ENCODE results near the gene HOXB7.

HOXB7 gene

GRCh38 chr17:48636177-48637018, 25.6 kb upstream of the HOXB7 start:
- peak; percentile 31 to 46 for DNase-seq (ENCODE audit: low read depth in 2 of 2)

- no peak for DNase-seq (ENCODE audit: low read depth in 2 of 2)
These were observed 23.8 kb upstream of the HOXB7 start for GRCh38 chr17:48634493-48635208.

- no peak for DNase-seq (ENCODE audit: low read depth in 2 of 2)
These were observed 22.5 kb upstream of the HOXB7 start for GRCh38 chr17:48633266-48633677.

GRCh38 chr17:48632579-48633265, 21.9 kb upstream of the HOXB7 start:
- no peak for DNase-seq (ENCODE audit: low read depth in 2 of 2)

- DNase-seq (ENCODE audit: low read depth in 2 of 2), result no peak
These were observed 21.1 kb upstream of the HOXB7 start for GRCh38 chr17:48631693-48632578.

GRCh38 chr17:48630925-48631692, 20.3 kb upstream of the HOXB7 start:
- DNase-seq (ENCODE audit: low read depth in 2 of 2), result no peak

- DNase-seq (ENCODE audit: low read depth in 2 of 2), result no peak
These were observed 19.4 kb upstream of the HOXB7 start for GRCh38 chr17:48630009-48630924.

GRCh38 chr17:48629411-48629759, 18.6 kb upstream of the HOXB7 start:
- DNase-seq (ENCODE audit: low read depth in 2 of 2), result no peak

- DNase-seq (ENCODE audit: low read depth in 2 of 2), result no peak
These were observed 18.0 kb upstream of the HOXB7 start for GRCh38 chr17:48628649-48629410.

GRCh38 chr17:48627623-48628521, 17.1 kb upstream of the HOXB7 start:
- DNase-seq (ENCODE audit: low read depth in 2 of 2), result no peak

GRCh38 chr17:48627118-48627597, 16.3 kb upstream of the HOXB7 start:
- DNase-seq (ENCODE audit: low read depth in 2 of 2), result no peak

- DNase-seq (ENCODE audit: low read depth in 2 of 2), result no peak
These were observed 15.7 kb upstream of the HOXB7 start, which contains the start of gene HOXB9 for GRCh38 chr17:48626245-48627117. Gene HOXB9 (minus strand): TSS chr17:48626358. CDS start chr17:48626269, 89 bp downstream.

- no peak for DNase-seq (ENCODE audit: low read depth in 2 of 2)
These were observed 14.9 kb upstream of the HOXB7 start for GRCh38 chr17:48625495-48626244.

- no peak for DNase-seq (ENCODE audit: low read depth in 2 of 2)
These were observed 14.0 kb upstream of the HOXB7 start for GRCh38 chr17:48624544-48625494.

GRCh38 chr17:48624118-48624517, 13.3 kb upstream of the HOXB7 start:
- DNase-seq (ENCODE audit: low read depth in 2 of 2), result no peak
